Measurements from ENCODE around the gene CNTN4.
"Not testable (repeated sequence)": the region's sequence is repeated elsewhere in the genome, so short reads cannot be mapped to it uniquely, and the experiment has no call there.

CNTN4 gene

GRCh38 chr3:2934541-2934940 lies 835.9 kb downstream of the CNTN4 start:
- no peak for DNase-seq

- no peak for DNase-seq
Observed at GRCh38 chr3:2937055-2937454, 838.4 kb downstream of the CNTN4 start.

- DNase-seq, result no peak
Observed at GRCh38 chr3:2937592-2937991, 838.9 kb downstream of the CNTN4 start.

- DNase-seq, result no peak
Observed at GRCh38 chr3:2938711-2939110, 840.0 kb downstream of the CNTN4 start.

- DNase-seq, result no peak
Observed at GRCh38 chr3:2940062-2940461, 841.4 kb downstream of the CNTN4 start.

- DNase-seq, result no peak
Observed at GRCh38 chr3:2944628-2945027, 846.0 kb downstream of the CNTN4 start.

- no peak for DNase-seq
Observed at GRCh38 chr3:2945121-2945520, 846.5 kb downstream of the CNTN4 start.

GRCh38 chr3:2947536-2947935 lies 848.9 kb downstream of the CNTN4 start:
- DNase-seq, result no peak

GRCh38 chr3:2948882-2949281 lies 850.2 kb downstream of the CNTN4 start:
- DNase-seq, result no peak

GRCh38 chr3:2950159-2950558 lies 851.5 kb downstream of the CNTN4 start:
- no peak for DNase-seq

- DNase-seq, result no peak
Observed at GRCh38 chr3:2957115-2957514, 858.4 kb downstream of the CNTN4 start.

- no peak for DNase-seq
Observed at GRCh38 chr3:2958551-2958950, 859.9 kb downstream of the CNTN4 start.

GRCh38 chr3:2961576-2961975 lies 862.9 kb downstream of the CNTN4 start:
- no peak for DNase-seq

- no peak for DNase-seq
Observed at GRCh38 chr3:2967871-2968270, 869.2 kb downstream of the CNTN4 start.

GRCh38 chr3:2968475-2968874 lies 869.8 kb downstream of the CNTN4 start:
- no peak for DNase-seq

- DNase-seq, result no peak
Observed at GRCh38 chr3:2976212-2976611, 877.5 kb downstream of the CNTN4 start.

- no peak for DNase-seq
Observed at GRCh38 chr3:2976796-2977195, 878.1 kb downstream of the CNTN4 start.

- DNase-seq, result no peak
Observed at GRCh38 chr3:2978977-2979732, 880.5 kb downstream of the CNTN4 start.

GRCh38 chr3:2984005-2984830 lies 885.6 kb downstream of the CNTN4 start:
- no peak for DNase-seq

- DNase-seq, result no peak
Observed at GRCh38 chr3:2984831-2985220, 886.2 kb downstream of the CNTN4 start.

GRCh38 chr3:2985479-2985878 lies 886.8 kb downstream of the CNTN4 start:
- no peak for DNase-seq

- no peak for DNase-seq
Observed at GRCh38 chr3:2992534-2992933, 893.9 kb downstream of the CNTN4 start.

- DNase-seq, result not testable (repeated sequence)
Observed at GRCh38 chr3:2993130-2993529, 894.5 kb downstream of the CNTN4 start.

- DNase-seq, result no peak
Observed at GRCh38 chr3:2993736-2994135, 895.1 kb downstream of the CNTN4 start.

Measured in activated CD4-positive, alpha-beta T cell treated with anti-CD3 and anti-CD28 coated beads, Interleukin-2, Interleukin-6, amounts not matched to agents 100 ng/mL and 50 ng/mL, durations not matched to agents 16 hours and 8 hours (primary cell).